H1 (cell line): Measurements from ENCODE around the gene CDH15. TPM values are rescaled to one million over a fixed set of nuclear protein-coding genes. Genes with fewer than 3 reads are reported as not detected.

Source experiments
- CTCF ChIA-PET: fragments of 300-600 bp; sonication (Branson Sonifier 250); formaldehyde crosslinking; loops from one replicate; lab custom pipeline; 2021; ENCODE audit not compliant: partially characterized antibody; lab: Charles Lee
- POLR2A ChIA-PET: fragments of 300-600 bp; sonication (Branson Sonifier 250); formaldehyde crosslinking; loops from one replicate; lab custom pipeline; 2021; ENCODE audit warnings: inconsistent platforms; ENCODE audit not compliant: partially characterized antibody; lab: Charles Lee
- DNase-seq, 2 experiments: peaks; one replicate each; pipeline versions ENCODE4 v3.0.0 to v3.0.0-alpha.2; 2010 to 2022; ENCODE audit warnings: low spot score in 2 of 2, low read depth in 1 of 2, mixed read lengths in 1 of 2
- FAIRE-seq: peaks from 2 replicates; lab custom pipeline; 2011; peaks lifted over from hg19 to GRCh38; lab: Jason Lieb, UNC
- H2AFZ ChIP-seq: 2 replicates; pipeline ENCODE4 v1.8.1; 2012; ENCODE audit warnings: low read length, inconsistent platforms
- H2AK5ac ChIP-seq: 2 replicates; pipeline ENCODE4 v1.6.1; 2013; ENCODE audit warnings: low read depth, low read length
- H2BK120ac ChIP-seq: replicated peaks from 2 replicates; pipeline ENCODE3; 2013; ENCODE audit warnings: low read depth, low read length, inconsistent platforms
- H2BK12ac ChIP-seq: 2 replicates; pipeline ENCODE4 v1.6.1; 2013; ENCODE audit warnings: low read depth, low read length
- H2BK15ac ChIP-seq: 2 replicates; pipeline ENCODE4 v1.6.1; 2013; ENCODE audit warnings: low read length
- H2BK20ac ChIP-seq: 2 replicates; pipeline ENCODE4 v1.6.1; 2013; ENCODE audit warnings: low read length
- H2BK5ac ChIP-seq: 2 replicates; pipeline ENCODE4 v1.6.1; 2013; ENCODE audit warnings: low read depth, low read length
- H3K14ac ChIP-seq: 2 replicates; pipeline ENCODE4 v1.6.1; 2013; ENCODE audit warnings: inconsistent platforms; ENCODE audit not compliant: insufficient read length
- H3K18ac ChIP-seq: 2 replicates; pipeline ENCODE4 v1.6.1; 2013; ENCODE audit warnings: low read length; ENCODE audit errors: extremely low read depth
- H3K23ac ChIP-seq: 2 replicates; pipeline ENCODE4 v1.6.1; 2013; ENCODE audit warnings: inconsistent platforms; ENCODE audit not compliant: insufficient read length
- H3K23me2 ChIP-seq: 2 replicates; pipeline ENCODE4 v1.6.1; 2013; ENCODE audit warnings: low read depth, low read length
- H3K27ac ChIP-seq: 2 replicates; pipeline ENCODE4 v1.6.1; 2011; ENCODE audit warnings: low read depth, low read length, inconsistent platforms
- H3K27me3 ChIP-seq, 4 experiments: replicated peaks in 1 of 4; 1 replicate in 1 of 4; 2 replicates in 3 of 4; pipeline versions ENCODE4 v1.6.1 to v1.8.1; 2011 to 2013; ENCODE audit warnings: low read length in 3 of 4, mild to moderate bottlenecking in 3 of 4, inconsistent platforms in 2 of 4, mixed read lengths in 2 of 4, moderate library complexity in 1 of 4; ENCODE audit not compliant: control insufficient read depth in 3 of 4, insufficient read depth in 3 of 4; ENCODE audit errors: extremely low read depth in 1 of 4
- H3K36me3 ChIP-seq, 4 experiments: 2 replicates each; pipeline versions ENCODE4 v1.6.1 to v1.8.1; 2011 to 2013; ENCODE audit warnings: mild to moderate bottlenecking in 4 of 4, low read length in 3 of 4, moderate library complexity in 2 of 4, control low read depth in 1 of 4, inconsistent platforms in 1 of 4; ENCODE audit not compliant: insufficient read depth in 4 of 4, control insufficient read depth in 2 of 4
- H3K4ac ChIP-seq: replicated peaks from 2 replicates; pipeline ENCODE3; 2013; ENCODE audit warnings: low read length, low read depth, mixed read lengths, inconsistent platforms; ENCODE audit not compliant: insufficient read length
- H3K4me1 ChIP-seq, 4 experiments: replicated peaks in 1 of 4; 1 replicate in 1 of 4; 2 replicates in 3 of 4; pipeline versions ENCODE4 v1.6.1 to v1.8.1; 2011 to 2013; ENCODE audit warnings: low read length in 3 of 4, inconsistent platforms in 2 of 4, mixed read lengths in 1 of 4; ENCODE audit not compliant: insufficient read depth in 4 of 4, control insufficient read depth in 3 of 4
- H3K4me2 ChIP-seq, 2 experiments: 2 replicates each; pipeline versions ENCODE4 v1.6.1 to v1.8.1; 2011 to 2013; ENCODE audit warnings: low read depth in 2 of 2, low read length in 2 of 2, control low read depth in 1 of 2, inconsistent platforms in 1 of 2, mild to moderate bottlenecking in 1 of 2; ENCODE audit not compliant: insufficient read depth in 1 of 2
- H3K4me3 ChIP-seq, 4 experiments: fragments of 200-600, 300-600 bp in 1 of 4; sonication (generic), shearing (Covaris generic), sonication (Bioruptor Twin) in 1 of 4; 2 replicates each; pipeline versions ENCODE4 v1.5.1 to v1.8.1; 2011 to 2016; ENCODE audit warnings: low read length in 4 of 4, low read depth in 3 of 4, control low read depth in 2 of 4, inconsistent platforms in 2 of 4, mild to moderate bottlenecking in 2 of 4, mixed read lengths in 1 of 4, moderate library complexity in 1 of 4; ENCODE audit not compliant: insufficient read depth in 2 of 4; ENCODE audit errors: extremely low read depth in 1 of 4
- H3K56ac ChIP-seq: replicated peaks from 2 replicates; pipeline ENCODE3; 2013; ENCODE audit warnings: low read depth, mild to moderate bottlenecking, mixed read lengths, low read length, inconsistent platforms; ENCODE audit not compliant: insufficient read length
- H3K79me1 ChIP-seq: 2 replicates; pipeline ENCODE4 v1.6.1; 2013; ENCODE audit warnings: low read depth, low read length, control low read depth
- H3K79me2 ChIP-seq, 2 experiments: 2 replicates each; pipeline versions ENCODE4 v1.6.1 to v1.8.1; 2012 to 2013; ENCODE audit warnings: low read length in 2 of 2, mild to moderate bottlenecking in 2 of 2, inconsistent platforms in 1 of 2; ENCODE audit not compliant: insufficient read depth in 2 of 2, control insufficient read depth in 1 of 2
- H3K9ac ChIP-seq, 4 experiments: replicated peaks in 1 of 4; 1 replicate in 1 of 4; 2 replicates in 3 of 4; pipeline versions ENCODE4 v1.6.1 to v1.8.1; 2011 to 2013; ENCODE audit warnings: low read depth in 3 of 4, low read length in 3 of 4, control low read depth in 2 of 4, mild to moderate bottlenecking in 2 of 4, moderate library complexity in 2 of 4, inconsistent platforms in 1 of 4; ENCODE audit errors: extremely low read depth in 1 of 4
- H3K9me3 ChIP-seq, 2 experiments: 2 replicates each; pipeline versions ENCODE4 v1.6.1 to v1.8.1; 2012 to 2013; ENCODE audit warnings: mild to moderate bottlenecking in 2 of 2, moderate library complexity in 2 of 2, control low read depth in 1 of 2, inconsistent platforms in 1 of 2, low read depth in 1 of 2, low read length in 1 of 2, mixed read lengths in 1 of 2; ENCODE audit not compliant: insufficient read depth in 2 of 2
- H4K20me1 ChIP-seq, 2 experiments: replicated peaks in 1 of 2; 2 replicates each; pipeline versions ENCODE3 to v1.8.1; 2011 to 2013; ENCODE audit warnings: inconsistent platforms in 2 of 2, low read length in 2 of 2, mild to moderate bottlenecking in 1 of 2; ENCODE audit not compliant: insufficient read depth in 2 of 2, control insufficient read depth in 1 of 2
- H4K5ac ChIP-seq: 2 replicates; pipeline ENCODE4 v1.6.1; 2013; ENCODE audit warnings: low read length, low read depth, mixed read lengths, inconsistent platforms; ENCODE audit not compliant: insufficient read length
- H4K8ac ChIP-seq: 2 replicates; pipeline ENCODE4 v1.8.0; 2013; ENCODE audit warnings: mild to moderate bottlenecking, moderate library complexity, low read length, inconsistent platforms; ENCODE audit not compliant: insufficient read depth; ENCODE audit errors: extremely low read depth
- H4K91ac ChIP-seq: replicated peaks from 2 replicates; pipeline ENCODE3; 2013; ENCODE audit warnings: low read length, mixed read lengths, inconsistent platforms; ENCODE audit not compliant: insufficient read length
- KDM4A ChIP-seq: IDR thresholded peaks from one replicate; pipeline ENCODE4 v1.7.1; 2012; ENCODE audit warnings: low read depth, mild to moderate bottlenecking, moderate library complexity, low read length, inconsistent platforms; ENCODE audit not compliant: severe bottlenecking
- POLR2A ChIP-seq, 2 experiments: IDR thresholded peaks; 1 replicate in 1 of 2; 2 replicates in 1 of 2; pipeline ENCODE4 v1.6.1; 2011; ENCODE audit warnings: low read depth in 2 of 2, low read length in 2 of 2, mild to moderate bottlenecking in 2 of 2; ENCODE audit errors: control extremely low read depth in 1 of 2
- RNF2 ChIP-seq: fragments of 200-900, 300-1000 bp; sonication (generic); IDR thresholded peaks from 2 replicates; pipeline ENCODE4 v1.7.1; 2016; ENCODE audit warnings: borderline replicate concordance, low read depth, mild to moderate bottlenecking, antibody characterized with exemption, low read length; ENCODE audit not compliant: poor library complexity, severe bottlenecking; ENCODE audit errors: missing control alignments
- SP2 ChIP-seq: IDR thresholded peaks from 2 replicates; pipeline ENCODE4 v1.6.1; 2012; ENCODE audit warnings: mild to moderate bottlenecking, low read length, inconsistent platforms
- SP4 ChIP-seq: IDR thresholded peaks from 2 replicates; pipeline ENCODE4 v1.6.1; 2012; ENCODE audit warnings: low read length, inconsistent platforms
- TAF7 ChIP-seq: optimal IDR thresholded peaks from 2 replicates; pipeline ENCODE3; 2011; ENCODE audit warnings: low read depth, mild to moderate bottlenecking, inconsistent platforms, low read length, moderate library complexity, borderline replicate concordance
- TEAD4 ChIP-seq: IDR thresholded peaks from 2 replicates; pipeline ENCODE4 v1.6.1; 2012; ENCODE audit warnings: low read depth, low read length, inconsistent platforms, mixed read lengths
- WGBS, 2 experiments: shearing (Covaris generic) in 1 of 2; methylation state at CpG; one replicate each; pipeline versions ENCODE4 v1.1.6 to v1.1.7; 2013 to 2015; ENCODE audit warnings: low lambda C conversion rate in 2 of 2, mixed read lengths in 2 of 2, inconsistent platforms in 1 of 2, low coverage in 1 of 2, missing lambda C conversion rate in 1 of 2; ENCODE audit not compliant: insufficient replicate concordance in 2 of 2, insufficient coverage in 1 of 2, insufficient read length in 1 of 2; ENCODE audit errors: extremely low coverage in 1 of 2, missing lambda C conversion rate in 1 of 2; 5-methylcytosine and 5-hydroxymethylcytosine counted together
- polyA plus RNA-seq, 7 experiments: library from polyadenylated mRNA; depleted of rRNA in 3 of 7; stranded (reverse) in 5 of 7; unstranded in 2 of 7; fragments of >200 nt in 5 of 7; fragments of 200-250 nt in 2 of 7; gene quantifications; 1 replicate in 5 of 7; 2 replicates in 1 of 7; 4 replicates in 1 of 7; pipeline versions ENCODE4 v1.2.1 to v1.2.3, GENCODE V29; 2011 to 2013; ENCODE audit warnings: missing spikeins in 2 of 7, mixed read lengths in 2 of 7
- total RNA-seq: library from RNA; stranded (reverse); fragmentation: NEBNext Ultra II Directional; extraction: Animal tissue kit (Norgen Biotek cat#: 25700); gene quantifications from 2 replicates; pipeline ENCODE4 v1.2.1, GENCODE V29; 2021
- TF ChIP-seq, protein P1 (sequence below): IDR thresholded peaks from 2 replicates; pipeline ENCODE4 v1.6.1; 2011; ENCODE audit warnings: low read depth, mild to moderate bottlenecking, low read length; ENCODE audit not compliant: insufficient read depth
- TF ChIP-seq, protein P2 (sequence below): IDR thresholded peaks from 2 replicates; pipeline ENCODE4 v1.6.1; 2011; ENCODE audit warnings: low read length, improper control_type of control experiment

Gene CDH15
- total and polyA plus RNA-seq, 2 of the 8 experiments (the other 6 are each of a cell fraction or from before 2014, with no cell fraction given): 0.50 to 0.82 TPM

DNA sequence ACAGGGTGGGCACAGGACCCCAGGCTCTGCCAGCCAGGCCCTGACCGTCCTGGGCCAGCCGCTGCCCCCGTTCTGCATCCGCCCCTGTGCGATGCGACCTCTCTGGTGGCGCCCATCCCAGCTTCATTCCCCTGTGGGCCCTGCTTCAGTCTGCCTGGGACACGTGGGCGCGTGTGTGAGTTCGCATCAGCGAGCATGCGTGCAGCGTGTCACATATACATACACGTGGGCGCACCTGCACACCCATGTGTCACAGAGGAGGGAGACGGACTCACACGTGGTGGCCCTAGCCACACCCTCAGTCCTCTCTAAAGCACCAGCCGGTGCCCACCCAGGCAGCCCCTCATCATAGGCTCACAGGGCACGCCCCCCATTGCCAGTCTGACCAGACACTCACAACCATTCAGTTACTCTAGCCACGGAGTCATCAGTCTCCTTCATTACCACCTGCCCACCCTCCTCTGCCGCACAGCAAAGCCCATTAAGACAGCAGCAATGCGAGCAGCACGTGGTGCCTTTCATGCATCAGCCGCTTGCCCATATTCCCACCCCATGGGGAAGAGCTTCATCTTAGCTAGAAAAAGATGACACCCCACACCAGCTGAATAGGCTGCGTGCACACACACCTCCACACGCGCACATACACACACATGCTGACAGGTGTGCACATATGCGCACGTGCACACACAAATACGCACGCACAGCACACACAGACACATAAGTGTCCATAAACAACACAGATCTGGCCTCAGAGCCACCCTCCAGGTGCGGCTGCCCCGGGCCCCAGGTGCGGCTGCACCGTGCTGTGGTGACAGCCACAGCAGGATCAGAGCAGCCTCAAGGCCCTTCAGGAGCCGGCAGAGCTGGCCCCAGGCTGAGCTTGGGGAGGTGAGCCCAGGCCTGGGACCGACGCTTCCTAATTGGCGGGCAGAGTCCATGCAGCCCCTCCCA, 9.5 kb upstream of the CDH15 start:
- DNase-seq: no peak
- H3K23me2 ChIP-seq: no peaks in the 10 kb centered on the region; the same call in 1 of the 2 replicates
- H3K56ac ChIP-seq: no peak overlapping the region
- H3K18ac ChIP-seq: no peak overlapping the region
- no peak overlapping the region for H3K23ac ChIP-seq
- H2BK5ac ChIP-seq: no peak overlapping the region; the same call in 1 of the 2 replicates
- no peak overlapping the region for H3K4me2 ChIP-seq
- H2BK120ac ChIP-seq: no peak overlapping the region
- no peaks in the 10 kb centered on the region for H3K36me3 ChIP-seq
- FAIRE-seq: no peak
- H3K4me3 ChIP-seq: no peak overlapping the region
- H4K91ac ChIP-seq: no peak overlapping the region
- no peak overlapping the region for H2BK12ac ChIP-seq
- no peak overlapping the region for H3K14ac ChIP-seq
- H3K27ac ChIP-seq: no peak overlapping the region
- H2BK20ac ChIP-seq: no peak overlapping the region
- POLR2A ChIA-PET: interaction anchor here (0.8 to 1.2 kb wide), 2 partner anchors 18 to 160 kb away, joined by 3 read pairs; no protein-coding TSS in a partner anchor
- H4K5ac ChIP-seq: no peak overlapping the region
- H3K9ac ChIP-seq: no peak overlapping the region
- no peak overlapping the region for H3K4ac ChIP-seq
- CTCF ChIA-PET: interaction anchor here (1.1 to 1.4 kb wide), 3 partner anchors 10 to 364 kb away, joined by 3 to 4 read pairs (median 3); partner anchors contain the start of gene APRT
- no peak overlapping the region for H4K8ac ChIP-seq
- H3K27me3 ChIP-seq: peaks cover 0 to under 1% (median 0%) of the 10 kb centered on the region in 4 experiments; a peak in 1 of 7 replicates
- 92% methylated on average over 40 of the region's 40 CpGs; no CpG with 5 or more reads in 1 of the 2 experiments for WGBS, 2 experiments
- no peak overlapping the region for H2AK5ac ChIP-seq
- H3K9me3 ChIP-seq: peaks cover 15 to 31% of the 10 kb centered on the region in 2 experiments
- no peaks in the 10 kb centered on the region for H4K20me1 ChIP-seq
- H2BK15ac ChIP-seq: no peak overlapping the region
- no peaks in the 10 kb centered on the region for H3K79me2 ChIP-seq
- H2AFZ ChIP-seq: no peak overlapping the region
- no peaks in the 10 kb centered on the region for H3K79me1 ChIP-seq
- peaks cover 0 to 5% (median 4%) of the 10 kb centered on the region in 4 experiments; a peak in 5 of 7 replicates for H3K4me1 ChIP-seq
- TF ChIP-seq POLR2A (IDR thresholded peaks at IDR 0.05; ENCODE audit: control extremely low read depth in 1 of 2, low read depth in 2 of 2, low read length in 2 of 2) (no peak), KDM4A (no peak), SP2 (no peak), TEAD4 (no peak), SP4 (no peak), TAF7 (no peak), RNF2 (no peak)
- TF ChIP-seq, protein P1, sequence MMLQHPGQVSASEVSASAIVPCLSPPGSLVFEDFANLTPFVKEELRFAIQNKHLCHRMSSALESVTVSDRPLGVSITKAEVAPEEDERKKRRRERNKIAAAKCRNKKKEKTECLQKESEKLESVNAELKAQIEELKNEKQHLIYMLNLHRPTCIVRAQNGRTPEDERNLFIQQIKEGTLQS: no peak
- TF ChIP-seq, protein P2, sequence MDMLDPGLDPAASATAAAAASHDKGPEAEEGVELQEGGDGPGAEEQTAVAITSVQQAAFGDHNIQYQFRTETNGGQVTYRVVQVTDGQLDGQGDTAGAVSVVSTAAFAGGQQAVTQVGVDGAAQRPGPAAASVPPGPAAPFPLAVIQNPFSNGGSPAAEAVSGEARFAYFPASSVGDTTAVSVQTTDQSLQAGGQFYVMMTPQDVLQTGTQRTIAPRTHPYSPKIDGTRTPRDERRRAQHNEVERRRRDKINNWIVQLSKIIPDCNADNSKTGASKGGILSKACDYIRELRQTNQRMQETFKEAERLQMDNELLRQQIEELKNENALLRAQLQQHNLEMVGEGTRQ: no peak
